HG03196 (cell line): ENCODE measurements around the gene CYSLTR2.

Experiments used
- ATAC-seq: cut with Tn5 transposase; IDR thresholded peaks from one replicate; pipeline ENCODE4 v1.9.1; 2021; ENCODE audit not compliant: unreplicated experiment

The CYSLTR2 gene, protein sequence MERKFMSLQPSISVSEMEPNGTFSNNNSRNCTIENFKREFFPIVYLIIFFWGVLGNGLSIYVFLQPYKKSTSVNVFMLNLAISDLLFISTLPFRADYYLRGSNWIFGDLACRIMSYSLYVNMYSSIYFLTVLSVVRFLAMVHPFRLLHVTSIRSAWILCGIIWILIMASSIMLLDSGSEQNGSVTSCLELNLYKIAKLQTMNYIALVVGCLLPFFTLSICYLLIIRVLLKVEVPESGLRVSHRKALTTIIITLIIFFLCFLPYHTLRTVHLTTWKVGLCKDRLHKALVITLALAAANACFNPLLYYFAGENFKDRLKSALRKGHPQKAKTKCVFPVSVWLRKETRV

GRCh38 chr13:48653472-48653939 is at the start of gene CYSLTR2:
Gene CYSLTR2 (plus strand): TSS chr13:48653929. CDS start chr13:48706818, 52,889 bp downstream.
- no peak for ATAC-seq

DNA sequence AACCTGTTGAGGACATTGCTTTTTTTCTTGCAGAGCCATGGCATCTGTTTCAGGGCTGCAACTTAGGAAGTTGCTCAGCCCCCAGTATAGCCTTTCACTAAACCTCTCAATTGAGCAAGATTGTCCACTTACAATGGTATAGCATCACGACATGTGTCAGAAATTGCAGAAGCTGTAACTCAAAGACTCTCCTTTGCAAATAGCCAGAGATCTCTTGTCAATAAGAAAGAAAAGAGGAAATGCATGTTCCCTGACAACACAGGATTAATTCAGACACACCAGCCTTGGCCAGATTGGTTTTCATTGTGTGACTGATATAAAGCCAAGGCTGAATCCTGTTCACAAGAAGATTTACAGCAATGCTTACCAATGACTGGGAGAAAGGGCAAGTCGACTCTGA is 38.7 kb upstream of the CYSLTR2 start:
- no peak for ATAC-seq

GRCh38 chr13:48618937-48619336 is 34.8 kb upstream of the CYSLTR2 start:
- ATAC-seq = no peak

- no peak for ATAC-seq
Observed at GRCh38 chr13:48621056-48621455, 32.7 kb upstream of the CYSLTR2 start.

GRCh38 chr13:48624016-48624415 is 29.7 kb upstream of the CYSLTR2 start:
- no peak for ATAC-seq

- no peak for ATAC-seq
Observed at GRCh38 chr13:48624858-48625257, 28.9 kb upstream of the CYSLTR2 start.

DNA sequence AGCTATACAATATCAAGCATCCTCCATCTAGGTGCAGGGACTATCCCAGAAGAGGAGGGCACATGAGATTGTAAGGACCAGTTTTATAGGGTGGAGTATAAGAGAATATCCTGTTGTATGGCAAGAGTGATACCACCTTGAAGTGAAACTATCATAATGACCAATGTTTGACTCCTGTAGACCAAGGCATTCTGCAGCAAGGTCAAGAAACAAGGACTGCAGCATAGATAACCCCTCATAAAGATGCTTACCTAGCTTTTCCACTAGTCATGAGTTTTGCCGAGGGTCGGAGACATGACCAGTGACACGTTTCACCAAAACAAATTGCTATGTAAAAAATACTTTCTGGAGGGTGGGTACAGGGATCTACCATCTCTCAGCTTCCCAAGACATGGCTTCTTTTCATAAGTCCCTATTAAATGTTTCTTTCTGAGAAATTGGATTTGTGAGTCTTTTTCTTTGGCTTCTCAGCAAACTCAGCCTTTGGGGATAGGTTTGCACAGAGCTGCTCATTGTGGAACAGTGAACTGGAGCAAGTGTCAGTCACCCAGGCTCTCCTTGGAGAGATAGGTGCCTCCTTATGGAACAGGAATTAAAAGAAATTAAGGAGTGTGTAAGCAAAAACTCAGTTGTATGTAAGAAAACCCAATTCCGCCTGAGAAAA is 28.2 kb upstream of the CYSLTR2 start:
- no peak for ATAC-seq

DNA sequence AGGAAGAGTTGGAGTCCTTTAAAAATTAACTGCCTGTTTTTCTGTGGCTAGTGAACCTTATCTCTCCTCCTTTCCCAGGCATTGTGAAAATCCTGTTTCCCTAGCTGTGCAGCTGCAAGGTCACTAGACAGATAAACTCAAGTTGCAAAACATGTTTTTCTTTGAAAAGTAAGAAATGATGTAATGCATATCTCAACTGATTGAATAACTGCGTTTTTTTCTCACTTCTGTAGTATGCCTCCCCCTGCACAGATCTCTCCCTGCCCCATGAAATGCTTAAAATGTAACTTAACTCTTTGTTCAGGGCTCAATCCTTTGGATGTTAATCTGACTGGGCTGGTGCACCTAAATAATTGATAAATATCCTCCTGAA is 27.7 kb upstream of the CYSLTR2 start:
- ATAC-seq = no peak

GRCh38 chr13:48626726-48627451 is 26.8 kb upstream of the CYSLTR2 start:
- ATAC-seq = no peak

- no peak for ATAC-seq
Observed at GRCh38 chr13:48629277-48629676, 24.5 kb upstream of the CYSLTR2 start.

- no peak for ATAC-seq
Observed at GRCh38 chr13:48630291-48630690, 23.4 kb upstream of the CYSLTR2 start.

- no peak for ATAC-seq
Observed at GRCh38 chr13:48630773-48631172, 23.0 kb upstream of the CYSLTR2 start.

DNA sequence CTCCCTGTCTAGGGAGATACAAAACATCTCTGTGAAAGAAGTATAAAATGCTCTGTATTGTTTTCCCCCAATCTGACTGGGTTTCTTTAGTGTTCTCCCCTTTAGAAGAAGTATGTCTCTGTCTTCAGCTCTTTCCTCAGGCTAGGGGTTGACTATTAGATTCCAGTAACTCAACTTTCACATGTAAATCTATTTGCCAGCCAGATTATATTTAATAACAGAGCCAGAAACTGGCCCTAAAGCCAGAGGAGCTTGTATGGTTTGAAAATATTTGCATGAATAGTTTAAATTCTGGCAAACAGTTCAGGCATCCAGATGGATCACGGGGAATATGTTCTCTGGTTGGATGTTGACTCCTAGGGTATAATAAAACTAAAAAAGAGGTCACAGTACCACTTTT is 22.3 kb upstream of the CYSLTR2 start:
- ATAC-seq = no peak

DNA sequence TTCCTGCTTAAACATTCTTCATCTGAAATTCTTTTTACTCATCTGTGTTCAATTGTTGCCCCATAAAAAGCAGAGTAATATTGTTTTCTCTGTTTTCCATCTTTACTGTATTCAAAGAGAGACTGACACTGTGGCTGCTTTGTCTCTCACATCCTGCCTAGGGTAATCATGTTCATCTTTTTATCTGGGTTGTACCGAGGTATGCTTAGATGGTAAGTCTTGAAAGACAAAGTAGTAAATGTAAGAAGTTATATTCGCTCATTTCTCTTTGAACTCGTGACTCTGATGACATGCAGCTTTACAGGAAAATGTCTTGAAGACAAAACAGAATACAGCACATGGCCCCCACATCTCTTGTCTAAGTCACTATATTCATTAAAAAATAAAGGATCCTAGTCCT is 20.0 kb upstream of the CYSLTR2 start:
- no peak for ATAC-seq

DNA sequence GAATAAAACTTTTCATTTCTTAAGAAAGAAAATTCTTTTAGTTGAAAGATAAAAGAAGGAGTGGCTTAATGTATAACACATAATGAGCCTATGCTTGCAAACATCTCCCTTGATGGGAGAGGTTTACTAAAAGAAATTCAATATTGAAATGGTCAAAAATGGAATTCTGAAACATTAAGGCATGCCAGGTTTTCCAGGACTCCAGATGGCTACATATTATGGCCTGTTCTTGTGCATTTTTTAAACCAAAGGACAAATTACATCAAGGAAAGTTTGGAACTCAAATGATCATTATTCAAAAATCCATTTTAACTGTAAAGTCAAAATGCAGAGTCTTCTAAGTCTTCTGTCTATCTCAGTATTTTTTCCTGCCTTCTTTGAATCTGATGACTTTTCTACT is 19.1 kb upstream of the CYSLTR2 start:
- no peak for ATAC-seq

GRCh38 chr13:48635478-48635877 is 18.3 kb upstream of the CYSLTR2 start:
- no peak for ATAC-seq

DNA sequence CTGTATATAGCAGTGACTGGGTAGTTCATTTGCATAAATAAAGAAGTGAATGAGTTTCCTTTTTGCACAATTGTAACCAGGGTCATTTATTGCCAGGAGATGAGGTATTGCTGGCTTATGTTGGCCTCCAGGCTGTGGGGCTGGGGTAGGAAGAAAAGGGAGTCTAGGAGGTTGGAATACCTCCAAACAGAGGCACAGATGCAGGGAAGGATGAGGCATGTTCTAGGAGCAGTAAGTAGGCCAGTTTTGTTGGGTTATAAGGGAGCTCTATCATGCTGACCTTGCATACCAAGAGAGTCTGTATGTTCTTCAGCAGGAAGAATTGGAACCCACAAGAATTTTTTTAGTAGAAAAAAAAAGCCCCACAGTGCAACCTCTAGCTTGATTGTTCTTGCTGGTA is 17.2 kb upstream of the CYSLTR2 start:
- no peak for ATAC-seq

GRCh38 chr13:48637601-48638000 is 16.1 kb upstream of the CYSLTR2 start:
- ATAC-seq = no peak

- ATAC-seq = no peak
Observed at GRCh38 chr13:48640767-48641166, 13.0 kb upstream of the CYSLTR2 start.

- no peak for ATAC-seq
Observed at GRCh38 chr13:48641404-48641803, 12.3 kb upstream of the CYSLTR2 start.

DNA sequence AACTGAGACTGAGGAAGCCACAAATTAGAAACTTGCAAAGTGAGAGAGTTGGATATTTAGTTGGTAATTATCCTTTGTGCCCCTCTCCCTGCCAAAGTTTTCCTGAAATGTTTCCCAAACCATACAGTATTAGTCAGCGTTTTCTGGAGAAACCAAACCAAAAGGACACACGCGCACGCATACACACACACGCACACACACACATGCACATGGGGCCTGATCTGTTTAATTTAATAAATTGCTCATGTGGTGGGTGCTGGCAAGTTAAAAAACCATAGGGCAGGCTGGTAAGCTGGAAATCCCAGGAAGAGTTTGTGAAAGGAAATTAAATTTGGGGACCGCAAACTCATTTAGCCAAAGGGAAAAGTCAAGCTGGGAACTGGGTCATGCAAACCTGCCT is 11.7 kb upstream of the CYSLTR2 start:
- ATAC-seq = no peak

DNA sequence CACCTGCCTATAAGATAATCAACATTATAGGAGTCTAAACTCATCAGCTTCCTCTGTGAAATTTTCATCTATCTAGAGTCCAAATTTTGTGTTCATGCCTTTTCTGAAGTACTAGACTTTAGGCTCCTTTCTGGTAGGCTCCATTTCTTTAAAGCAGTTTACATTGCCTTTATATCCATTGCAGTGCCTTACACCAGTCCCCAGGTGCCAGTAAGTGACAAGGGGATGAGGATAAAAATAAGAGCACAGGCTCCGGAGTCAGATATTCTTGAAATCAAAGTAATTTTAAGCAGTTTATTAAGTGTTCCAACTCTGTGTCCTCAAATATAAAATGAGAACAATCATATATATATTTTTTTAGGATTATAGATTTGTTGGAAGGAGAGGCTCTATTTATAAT is 10.6 kb upstream of the CYSLTR2 start:
- no peak for ATAC-seq
